HFF-Myc (cell line): ENCODE measurements around the gene RGL1.

Experiments
- DNase-seq: peaks from one replicate; pipeline ENCODE4 v3.0.0-alpha.2; 2011; ENCODE audit warnings: low read depth; ENCODE audit errors: extremely low read depth
- H3K4me3 ChIP-seq: replicated peaks from 2 replicates; pipeline ENCODE4 v1.5.1; 2011; ENCODE audit warnings: low read depth, mild to moderate bottlenecking, control low read depth, low read length
- CTCF ChIP-seq: IDR thresholded peaks from 2 replicates; pipeline ENCODE4 v1.5.1; 2012; ENCODE audit warnings: mild to moderate bottlenecking, low read depth, low read length, control low read depth; ENCODE audit errors: missing control alignments

RGL1 gene

GRCh38 chr1:183840140-183840539 lies 35.2 kb downstream of the RGL1 start:
- TF ChIP-seq CTCF, result no peak
- DNase-seq, result no peak

GRCh38 chr1:183841550-183841949 lies 36.6 kb downstream of the RGL1 start:
- TF ChIP-seq CTCF, result no peak
- no peak overlapping the region for H3K4me3 ChIP-seq

More at GRCh38 chr1:183840140-183840539, 35.2 kb downstream of the RGL1 start:
- no peak overlapping the region for H3K4me3 ChIP-seq

GRCh38 chr1:183841950-183842794 lies 37.3 kb downstream of the RGL1 start:
- DNase-seq, result peak; percentile 98
- H3K4me3 ChIP-seq, result no peak overlapping the region
- no peak for TF ChIP-seq CTCF

More at GRCh38 chr1:183841550-183841949, 36.6 kb downstream of the RGL1 start:
- DNase-seq, result no peak

GRCh38 chr1:183842795-183843144 lies 37.9 kb downstream of the RGL1 start:
- H3K4me3 ChIP-seq, result no peak overlapping the region; the same call in 1 of the 2 replicates
- TF ChIP-seq CTCF, result no peak
- DNase-seq, result no peak

- DNase-seq, result no peak
- no peak for TF ChIP-seq CTCF
- no peak overlapping the region for H3K4me3 ChIP-seq
These were observed 39.9 kb downstream of the RGL1 start for GRCh38 chr1:183844806-183845205.

- TF ChIP-seq CTCF, result no peak
- DNase-seq, result no peak
- no peak overlapping the region for H3K4me3 ChIP-seq
These were observed 40.8 kb downstream of the RGL1 start for GRCh38 chr1:183845681-183846080.
